ENCODE measurements around the gene CDT1.

GRCh38 chr16:88851616-88852015 lies 48.0 kb downstream of the CDT1 start:
- TF ChIP-seq EP300 (IDR thresholded peaks at IDR 0.05) (no peak), POLR2A (IDR thresholded peaks at IDR 0.05) (no peak)

Data from ovary (tissue), 1 donor.